Ishikawa (cell line): ENCODE measurements around the gene DDX54.

Source experiments
- CEBPB ChIP-seq: IDR thresholded peaks from 2 replicates; pipeline ENCODE4 v1.6.1; 2012
- ZBTB7A ChIP-seq: IDR thresholded peaks from 2 replicates; pipeline ENCODE4 v1.6.1; 2012; ENCODE audit warnings: low read depth

DNA sequence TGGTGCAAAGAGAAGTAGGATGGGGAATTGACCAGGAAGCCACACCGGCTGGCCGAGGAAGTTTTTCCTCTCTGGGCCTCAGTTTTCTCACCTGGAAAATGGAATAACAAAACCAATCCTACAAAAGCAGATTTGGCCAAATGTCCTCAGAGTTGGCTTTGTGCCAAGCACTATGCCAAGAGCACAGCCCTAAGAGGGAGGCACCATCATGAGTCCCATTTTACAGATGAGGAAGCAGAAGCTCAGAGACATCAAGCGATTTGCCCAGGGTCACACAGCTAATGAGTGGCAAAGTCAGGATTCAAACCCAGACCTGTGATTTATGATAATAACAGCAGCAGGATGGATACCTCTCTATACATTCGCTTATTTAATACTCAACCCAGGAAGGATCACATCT lies 77.0 kb downstream of the DDX54 start:
- TF ChIP-seq CEBPB (no peak), ZBTB7A (no peak)
